Mononuclear cell (primary cell): ENCODE data around the gene SLU7. TPM values are rescaled to one million over a fixed set of nuclear protein-coding genes. Genes with fewer than 3 reads are reported as not detected.

Experiments used
- H3K27me3 ChIP-seq: 2 replicates; pipeline ENCODE4 v1.6.0; 2011; ENCODE audit warnings: low read length, control low read depth; ENCODE audit not compliant: insufficient read depth
- H3K4me1 ChIP-seq: 2 replicates; pipeline ENCODE4 v1.5.1; 2011; ENCODE audit warnings: mild to moderate bottlenecking, low read length, control low read depth; ENCODE audit not compliant: insufficient read depth
- H3K4me3 ChIP-seq: 2 replicates; pipeline ENCODE4 v1.5.1; 2011; ENCODE audit warnings: mild to moderate bottlenecking, low read length, moderate library complexity
- H3K9me3 ChIP-seq: 2 replicates; pipeline ENCODE4 v1.5.1; 2011; ENCODE audit warnings: low read depth, mild to moderate bottlenecking, control low read depth, low read length
- total RNA-seq: library from RNA; depleted of rRNA; stranded (reverse); fragments of >200 nt; gene quantifications from one replicate; pipeline ENCODE4 v1.2.3, GENCODE V29; 2012

The SLU7 gene
- 129 TPM for total RNA-seq

DNA sequence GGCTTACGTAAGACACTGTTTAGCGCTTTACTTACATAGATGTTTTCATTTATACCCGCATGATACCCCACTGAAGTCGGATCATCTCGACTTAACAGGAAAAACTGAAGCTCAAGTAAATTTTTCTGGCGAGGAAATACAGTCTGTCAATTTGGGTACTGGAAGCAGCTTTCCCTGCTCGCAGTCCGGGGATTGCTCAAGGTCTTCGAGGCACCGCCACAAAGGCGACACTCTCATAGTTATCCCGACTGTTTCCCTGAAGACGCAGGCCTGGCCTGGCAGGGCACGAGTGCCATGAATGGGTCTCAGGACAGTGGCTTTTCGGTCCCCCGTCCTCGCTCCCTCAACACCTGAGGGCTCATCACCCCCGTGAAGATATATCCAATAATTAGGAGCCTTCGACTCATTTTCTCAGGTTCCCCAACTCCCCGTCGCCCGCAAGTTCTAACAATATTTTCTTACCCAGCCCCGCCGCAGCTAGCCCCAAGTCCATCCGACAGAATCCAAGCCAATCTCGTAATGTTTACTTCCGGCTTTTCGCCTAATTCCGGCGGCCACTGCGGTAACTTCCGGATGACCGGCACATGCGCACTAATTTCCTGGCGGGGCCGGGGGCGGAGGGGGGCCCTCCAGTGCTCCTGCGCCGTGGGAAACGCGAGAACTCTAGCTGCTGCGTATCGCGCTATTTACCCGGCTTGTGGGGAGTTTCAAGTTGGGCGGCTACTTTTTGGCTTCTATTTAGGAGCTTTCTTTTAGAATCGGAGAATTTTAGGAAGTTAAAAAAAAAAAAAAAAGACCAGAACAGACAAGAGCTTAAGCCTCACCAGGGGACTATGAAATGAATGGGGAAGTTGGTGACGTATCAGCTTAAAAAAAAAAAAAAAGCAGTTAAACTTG, at the start of gene SLU7:
Gene SLU7 (minus strand): TSS at position 521 of the 897 bp plus-strand sequence. CDS start 3,787 bp downstream, outside the sequence.
- H3K4me3 ChIP-seq = peak within 1 kb of the TSS; percentile 95
- H3K27me3 ChIP-seq = no peaks in the 10 kb centered on the region
- H3K9me3 ChIP-seq = no peaks in the 10 kb centered on the region
- peaks cover 46% of the 10 kb centered on the region for H3K4me1 ChIP-seq

- Histone ChIP-seq H3K4me3 (peak overlapping the region; percentile 47), H3K9me3 (no peaks in the 10 kb centered on the region), H3K4me1 (peaks cover 53% of the 10 kb centered on the region), H3K27me3 (peaks cover 8% of the 10 kb centered on the region)
Measured at GRCh38 chr5:160468363-160468975, 49.6 kb upstream of the SLU7 start.

DNA sequence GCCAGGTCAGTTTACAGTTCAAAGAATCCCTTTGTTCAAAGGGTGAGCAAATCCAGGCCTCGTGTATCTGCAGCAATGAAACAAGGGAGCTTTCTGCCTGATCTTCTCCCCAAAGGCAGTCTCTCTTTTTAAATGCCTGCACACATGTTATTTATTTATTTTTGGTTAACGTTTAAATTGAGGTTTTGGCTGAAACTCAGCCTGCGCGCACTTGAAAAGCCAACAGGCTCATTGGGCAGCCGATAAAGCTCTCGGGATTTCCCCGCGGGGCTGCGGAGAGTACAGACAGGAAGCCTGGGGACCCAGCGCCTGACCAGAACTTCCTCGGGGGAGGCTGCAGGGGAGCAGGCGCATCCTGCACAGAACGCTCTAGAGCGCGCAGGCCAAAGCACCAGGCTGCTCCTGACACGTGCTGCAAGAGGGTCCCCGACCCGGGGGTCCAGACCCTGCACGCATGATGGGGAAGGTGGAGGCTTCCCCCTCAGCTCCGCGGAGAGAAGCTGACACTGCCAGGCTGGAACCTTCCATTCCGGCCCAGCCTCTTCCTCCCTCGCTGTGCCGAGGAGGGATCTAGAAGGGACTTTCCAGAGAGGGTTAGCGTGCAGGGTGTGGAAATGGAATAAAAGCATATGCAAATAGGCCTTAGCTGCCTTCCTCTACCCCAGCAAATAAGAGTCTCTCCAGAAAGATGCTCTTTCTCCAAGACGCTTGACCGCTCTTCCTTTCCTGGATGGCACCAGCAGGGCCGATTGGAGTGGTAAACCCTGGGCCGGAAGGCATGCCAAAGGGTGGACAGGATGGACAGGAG, 48.9 kb upstream of the SLU7 start:
- Histone ChIP-seq H3K27me3 (peaks cover 8% of the 10 kb centered on the region), H3K4me3 (peak overlapping the region; percentile 47), H3K9me3 (no peaks in the 10 kb centered on the region), H3K4me1 (peaks cover 53% of the 10 kb centered on the region)

DNA sequence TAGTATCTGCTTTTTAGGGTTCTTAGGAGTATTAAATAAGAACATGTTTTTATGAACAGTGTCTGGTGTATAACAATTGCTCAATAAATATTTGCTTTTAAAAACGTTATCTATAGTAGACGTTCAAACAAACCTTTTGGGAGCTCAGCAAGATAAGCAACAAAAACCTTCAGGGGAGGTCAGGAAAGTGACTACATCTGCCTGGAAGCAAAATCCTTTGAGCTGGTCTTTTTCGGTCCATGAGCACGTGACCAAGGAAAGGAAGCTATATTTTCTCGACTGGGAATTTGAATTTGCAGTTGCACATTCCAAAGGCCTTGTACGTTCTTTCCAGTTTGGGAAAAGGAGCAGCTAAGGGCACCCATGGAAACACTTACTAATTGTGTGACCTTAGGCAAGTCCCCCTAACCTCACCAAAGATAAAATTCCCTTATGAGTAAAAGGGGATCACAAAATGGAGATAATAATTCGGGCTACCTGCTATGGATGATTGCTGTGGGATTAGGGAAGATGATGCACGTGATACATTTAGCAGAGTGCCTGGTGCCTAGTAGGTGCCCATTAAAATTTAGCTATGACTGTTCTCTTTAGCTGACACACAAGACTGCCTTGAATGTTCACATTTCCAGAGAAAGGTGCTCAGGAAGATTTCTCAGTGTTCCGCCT, 48.1 kb upstream of the SLU7 start:
- peaks cover 8% of the 10 kb centered on the region for H3K27me3 ChIP-seq
- no peak overlapping the region for H3K4me3 ChIP-seq
- H3K4me1 ChIP-seq = peaks cover 51% of the 10 kb centered on the region
- no peaks in the 10 kb centered on the region for H3K9me3 ChIP-seq

- peaks cover 8% of the 10 kb centered on the region for H3K27me3 ChIP-seq
- H3K4me1 ChIP-seq = peaks cover 45% of the 10 kb centered on the region
- no peaks in the 10 kb centered on the region for H3K9me3 ChIP-seq
- H3K4me3 ChIP-seq = no peak overlapping the region
Measured at GRCh38 chr5:160466116-160466515, 47.2 kb upstream of the SLU7 start.

- no peak overlapping the region for H3K4me3 ChIP-seq
- H3K9me3 ChIP-seq = no peaks in the 10 kb centered on the region
- H3K27me3 ChIP-seq = peaks cover 5% of the 10 kb centered on the region
- peaks cover 34% of the 10 kb centered on the region for H3K4me1 ChIP-seq
Measured at GRCh38 chr5:160464466-160464797, 45.6 kb upstream of the SLU7 start.

GRCh38 chr5:160463740-160464465, 45.0 kb upstream of the SLU7 start:
- Histone ChIP-seq H3K4me3 (no peak overlapping the region), H3K4me1 (peaks cover 28% of the 10 kb centered on the region), H3K27me3 (peaks cover 3% of the 10 kb centered on the region), H3K9me3 (no peaks in the 10 kb centered on the region)

DNA sequence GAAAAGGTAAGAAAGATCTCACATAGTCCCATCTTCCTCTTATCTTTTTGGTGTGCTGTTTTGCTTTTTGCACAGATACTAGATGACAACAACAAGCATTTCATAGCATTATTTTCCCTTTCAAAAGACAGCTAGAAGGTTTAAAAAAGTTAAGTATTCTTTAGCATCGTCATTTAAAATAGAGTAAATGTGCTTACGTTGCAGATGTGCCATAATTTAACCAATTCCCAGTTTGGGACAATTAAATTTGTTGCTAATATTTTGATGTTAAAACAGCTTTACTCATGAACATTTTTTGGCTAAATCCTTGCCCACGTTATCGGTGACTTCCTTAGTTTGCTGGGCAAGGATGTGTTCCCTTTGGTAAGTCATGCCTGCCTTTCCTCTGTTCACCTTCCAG, 44.3 kb upstream of the SLU7 start:
- Histone ChIP-seq H3K4me1 (peaks cover 23% of the 10 kb centered on the region), H3K9me3 (no peaks in the 10 kb centered on the region)

GRCh38 chr5:160462167-160462566, 43.3 kb upstream of the SLU7 start:
- Histone ChIP-seq H3K4me3 (no peak overlapping the region), H3K4me1 (peaks cover 12% of the 10 kb centered on the region), H3K27me3 (peaks cover 3% of the 10 kb centered on the region), H3K9me3 (no peaks in the 10 kb centered on the region)

More for the DNA sequence above, 44.3 kb upstream of the SLU7 start:
- Histone ChIP-seq H3K27me3 (peaks cover 3% of the 10 kb centered on the region), H3K4me3 (no peak overlapping the region)

DNA sequence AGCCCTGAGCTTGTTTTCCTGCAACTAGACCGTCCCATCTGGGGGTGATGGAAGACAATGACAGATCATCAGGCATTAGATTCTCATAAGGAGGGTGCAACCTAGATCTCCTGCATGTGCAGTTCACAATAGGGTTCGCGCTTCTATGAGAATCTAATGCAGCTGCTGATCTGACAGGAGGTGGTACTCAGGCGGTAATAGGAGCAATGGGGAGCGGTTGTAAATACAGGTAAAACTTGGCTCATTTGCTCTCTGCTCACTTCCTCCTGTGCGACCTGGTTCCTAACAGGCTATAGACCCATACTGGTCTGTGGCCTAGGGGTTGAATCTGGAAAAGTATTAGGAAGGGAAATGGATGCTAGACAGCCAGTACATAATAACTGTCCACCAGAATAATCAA, 42.5 kb upstream of the SLU7 start:
- peaks cover 3% of the 10 kb centered on the region for H3K27me3 ChIP-seq
- H3K4me1 ChIP-seq = peaks cover 4% of the 10 kb centered on the region
- no peak overlapping the region for H3K4me3 ChIP-seq
- no peaks in the 10 kb centered on the region for H3K9me3 ChIP-seq

- Histone ChIP-seq H3K4me3 (no peak overlapping the region), H3K9me3 (no peaks in the 10 kb centered on the region), H3K27me3 (no peaks in the 10 kb centered on the region), H3K4me1 (no peaks in the 10 kb centered on the region)
Measured at GRCh38 chr5:160460377-160461049, 41.6 kb upstream of the SLU7 start.

- no peaks in the 10 kb centered on the region for H3K4me1 ChIP-seq
- peaks cover under 1% of the 10 kb centered on the region for H3K27me3 ChIP-seq
- no peaks in the 10 kb centered on the region for H3K9me3 ChIP-seq
- no peak overlapping the region for H3K4me3 ChIP-seq
Measured at GRCh38 chr5:160458806-160459800, 40.2 kb upstream of the SLU7 start.

- H3K27me3 ChIP-seq = peaks cover 2% of the 10 kb centered on the region
Measured at GRCh38 chr5:160457252-160457651, 38.4 kb upstream of the SLU7 start.

More at GRCh38 chr5:160457252-160457651, 38.4 kb upstream of the SLU7 start:
- H3K4me1 ChIP-seq = peaks cover 4% of the 10 kb centered on the region
- no peak overlapping the region for H3K4me3 ChIP-seq
- H3K9me3 ChIP-seq = no peaks in the 10 kb centered on the region
